D721Med (cell line): ENCODE data around the gene PPP4R1.

ENCODE experiments used
- DNase-seq: peaks from one replicate; pipeline ENCODE4 v3.0.0; 2011; ENCODE audit warnings: low spot score; ENCODE audit not compliant: insufficient read length
- FAIRE-seq: peaks from 2 replicates; lab custom pipeline; 2011; peaks lifted over from hg19 to GRCh38; lab: Jason Lieb, UNC
- CTCF ChIP-seq: IDR thresholded peaks from 2 replicates; pipeline ENCODE4 v1.5.1; 2012; ENCODE audit warnings: mild to moderate bottlenecking, control low read depth; ENCODE audit not compliant: insufficient read depth; ENCODE audit errors: missing control alignments

Gene PPP4R1

GRCh38 chr18:9587924-9588323 is 26.4 kb downstream of the PPP4R1 start:
- DNase-seq: no peak
- no peak for TF ChIP-seq CTCF
- FAIRE-seq: no peak

GRCh38 chr18:9586814-9587213 is 27.5 kb downstream of the PPP4R1 start:
- DNase-seq: no peak
- no peak for TF ChIP-seq CTCF
- no peak for FAIRE-seq

GRCh38 chr18:9581667-9582066 is 32.7 kb downstream of the PPP4R1 start:
- DNase-seq (no peak), FAIRE-seq (no peak)
- no peak for TF ChIP-seq CTCF

GRCh38 chr18:9578306-9578705 is 36.1 kb downstream of the PPP4R1 start:
- no peak for TF ChIP-seq CTCF
- DNase-seq (no peak), FAIRE-seq (no peak)

GRCh38 chr18:9577361-9577760 is 37.0 kb downstream of the PPP4R1 start:
- DNase-seq (no peak), FAIRE-seq (no peak)
- TF ChIP-seq CTCF: no peak

GRCh38 chr18:9575558-9575957 is 38.8 kb downstream of the PPP4R1 start:
- peak; percentile 56 for FAIRE-seq

More at GRCh38 chr18:9575558-9575957, 38.8 kb downstream of the PPP4R1 start:
- DNase-seq: no peak
- no peak for TF ChIP-seq CTCF
